ENCODE measurements around the gene LTO1.

GRCh38 chr11:69689484-69690319 is 14.5 kb upstream of the LTO1 start:
- TF ChIP-seq CTCF (IDR thresholded peaks at IDR 0.05) (no peak), POLR2A (IDR thresholded peaks at IDR 0.05) (no peak)

Data from lower leg skin (tissue), 3 donors.